ENCODE data around the gene PTGIS. TPM values are rescaled to one million over a fixed set of nuclear protein-coding genes. Genes with fewer than 3 reads are reported as not detected.

PTGIS gene
- total RNA-seq = 0.24 TPM in 1 of 2 replicates, not detected in the other

GRCh38 chr20:49567421-49568277, at the start of gene PTGIS:
Gene PTGIS, minus strand, starts transcription at chr20:49568137. Its CDS starts 21 bp downstream, at chr20:49568116.

GRCh38 chr20:49482621-49483017, 85.3 kb downstream of the PTGIS start, which contains the start of gene KCNB1:
Gene KCNB1, minus strand, starts transcription at chr20:49482668. Its CDS starts 188 bp downstream, at chr20:49482480.

Other genes with a start within 250 kb of the PTGIS start
- under 0.01 TPM in 1 of 2 replicates, not detected in the other for gene KCNB1, start 85.5 kb downstream of the PTGIS start, total RNA-seq
- gene B4GALT5, start 145.7 kb upstream of the PTGIS start, total RNA-seq = 14.9 and 28.2 TPM in 2 replicates
- gene SLC9A8, start 244.7 kb upstream of the PTGIS start, total RNA-seq = 2.1 and 3.6 TPM in 2 replicates

All from tracheal epithelial cell (primary cell).